Prostate gland (tissue), 2 donors: Measurements from ENCODE around the gene GALT. TPM values are rescaled to one million over a fixed set of nuclear protein-coding genes. Genes with fewer than 3 reads are reported as not detected.

Experiments used
- DNase-seq: peaks from one replicate; pipeline ENCODE4 v3.0.0-alpha.2; 2019; ENCODE audit warnings: low spot score
- H3K27ac ChIP-seq, 2 donors: fragments of 200-600 bp; sonication (generic); 2 replicates each; pipeline ENCODE4 v1.5.1; 2017 to 2019
- H3K27me3 ChIP-seq: fragments of 200-600 bp; sonication (generic); replicated peaks from 2 replicates; pipeline ENCODE4 v1.5.1; 2019; ENCODE audit not compliant: insufficient read depth
- H3K36me3 ChIP-seq, 2 donors: fragments of 200-600 bp; sonication (generic); 1 replicate in 1 of 2; 2 replicates in 1 of 2; pipeline versions ENCODE4 v1.5.1 to v1.8.1; 2017 to 2019
- H3K4me1 ChIP-seq: fragments of 200-600 bp; sonication (generic); replicated peaks from 2 replicates; pipeline ENCODE4 v1.5.1; 2019
- H3K4me3 ChIP-seq, 2 donors: fragments of 200-600 bp; sonication (generic); 2 replicates each; pipeline ENCODE4 v1.5.1; 2017 to 2019
- H3K9me3 ChIP-seq: fragments of 200-600 bp; sonication (generic); 2 replicates; pipeline ENCODE4 v1.5.1; 2017
- POLR2A ChIP-seq: fragments of 450-650 bp; IDR thresholded peaks from one replicate; pipeline ENCODE4 v1.6.1; 2016; ENCODE audit warnings: antibody characterized with exemption, mild to moderate bottlenecking
- POLR2AphosphoS5 ChIP-seq: sonication (generic); formaldehyde crosslinking; IDR thresholded peaks from one replicate; pipeline ENCODE4 v1.6.1; 2017; ENCODE audit warnings: antibody characterized with exemption
- WGBS: methylation state at CpG from one replicate; pipeline ENCODE4 v1.1.5; 2018; 5-methylcytosine and 5-hydroxymethylcytosine counted together
- intact Hi-C: fragments of 100-400 bp; cut with DNase I; formaldehyde crosslinking; loops from one replicate; pipeline ENCODE4 v1.14.2; 2022
- total RNA-seq, 2 donors: library from RNA; depleted of rRNA; stranded (reverse); fragments of >200 nt; gene quantifications; one replicate each; pipeline ENCODE4 v1.1.0, GENCODE V29; 2016
- TF ChIP-seq, protein P1 (sequence below), 4 experiments: fragments of 200-600 bp in 2 of 4; fragments of 450-650 bp in 2 of 4; sonication (generic) in 2 of 4; IDR thresholded peaks; 1 replicate in 3 of 4; 2 replicates in 1 of 4; pipeline ENCODE4 v1.5.1; 2016 to 2019; ENCODE audit warnings: antibody characterized with exemption in 4 of 4, mild to moderate bottlenecking in 2 of 4, moderate library complexity in 2 of 4

Gene GALT
- total RNA-seq, 2 donors from 2014 or later: 55.2 to 55.9 TPM

DNA sequence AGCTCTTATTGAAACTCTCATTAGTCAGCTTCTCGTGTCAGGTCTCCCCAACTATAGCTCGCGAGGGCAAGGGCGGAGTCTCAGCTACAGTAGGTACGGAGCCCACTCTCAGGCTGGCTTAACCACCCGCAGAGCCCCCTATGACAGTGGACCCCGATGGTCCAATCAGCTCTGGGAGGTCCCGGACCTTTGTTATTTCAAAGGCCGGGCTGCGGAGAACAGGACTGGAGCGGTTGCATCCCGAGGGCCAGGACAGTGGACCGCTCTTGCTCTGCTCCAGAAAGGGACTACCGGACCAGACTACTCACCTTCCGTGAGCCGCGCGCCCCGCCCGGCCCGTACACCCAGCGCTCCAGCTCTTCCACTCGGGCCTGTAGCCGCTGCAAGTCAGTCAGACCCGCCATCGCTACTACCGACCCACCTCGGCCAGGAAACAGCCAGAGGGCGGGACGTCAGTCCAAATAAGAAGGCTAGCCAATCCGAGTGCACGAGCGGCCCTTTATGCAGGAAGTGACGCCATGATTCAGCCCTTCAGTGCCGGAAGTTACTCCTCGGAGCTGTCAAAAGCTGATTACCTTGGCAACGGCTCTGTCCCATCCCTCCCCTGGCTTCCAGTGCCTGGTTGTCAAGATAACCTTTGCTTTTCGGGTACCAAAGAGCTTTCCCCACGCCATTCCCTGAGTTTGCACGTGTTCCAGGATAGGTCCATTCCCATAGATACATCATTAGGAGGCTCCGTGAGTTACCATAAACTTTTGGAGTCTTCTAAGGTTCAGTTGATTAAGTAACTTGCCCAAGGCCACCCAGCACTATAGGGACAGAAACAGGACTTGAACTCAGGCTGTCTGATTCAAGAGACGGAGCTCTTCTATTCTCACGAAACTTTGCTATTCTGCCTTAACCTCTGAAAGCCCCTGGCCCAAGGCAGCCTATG is 26.1 kb upstream of the GALT start, which contains the start of gene DCTN3:
Gene DCTN3 (minus strand): TSS at position 435 of the 934 bp plus-strand sequence. CDS start 31 bp downstream, at position 404.
- H3K36me3 ChIP-seq: peaks cover 12 to 14% of the 10 kb centered on the region in 2 donors
- intact Hi-C loops: loop anchor here (5.0 kb wide), 1 partner anchor 82 kb away; no protein-coding TSS in a partner anchor
- peak within 1 kb of the TSS; percentile 28 to 31 for H3K27ac ChIP-seq
- peaks cover 14% of the 10 kb centered on the region for H3K27me3 ChIP-seq
- peak within 1 kb of the TSS; percentile 60 to 65 for H3K4me3 ChIP-seq
- WGBS: 6% methylated on average over 31 of the region's 43 CpGs
- TF ChIP-seq, protein P1, sequence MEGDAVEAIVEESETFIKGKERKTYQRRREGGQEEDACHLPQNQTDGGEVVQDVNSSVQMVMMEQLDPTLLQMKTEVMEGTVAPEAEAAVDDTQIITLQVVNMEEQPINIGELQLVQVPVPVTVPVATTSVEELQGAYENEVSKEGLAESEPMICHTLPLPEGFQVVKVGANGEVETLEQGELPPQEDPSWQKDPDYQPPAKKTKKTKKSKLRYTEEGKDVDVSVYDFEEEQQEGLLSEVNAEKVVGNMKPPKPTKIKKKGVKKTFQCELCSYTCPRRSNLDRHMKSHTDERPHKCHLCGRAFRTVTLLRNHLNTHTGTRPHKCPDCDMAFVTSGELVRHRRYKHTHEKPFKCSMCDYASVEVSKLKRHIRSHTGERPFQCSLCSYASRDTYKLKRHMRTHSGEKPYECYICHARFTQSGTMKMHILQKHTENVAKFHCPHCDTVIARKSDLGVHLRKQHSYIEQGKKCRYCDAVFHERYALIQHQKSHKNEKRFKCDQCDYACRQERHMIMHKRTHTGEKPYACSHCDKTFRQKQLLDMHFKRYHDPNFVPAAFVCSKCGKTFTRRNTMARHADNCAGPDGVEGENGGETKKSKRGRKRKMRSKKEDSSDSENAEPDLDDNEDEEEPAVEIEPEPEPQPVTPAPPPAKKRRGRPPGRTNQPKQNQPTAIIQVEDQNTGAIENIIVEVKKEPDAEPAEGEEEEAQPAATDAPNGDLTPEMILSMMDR (IDR thresholded peaks at IDR 0.05): peak in 1 of 4 experiments; percentile 8
- TF ChIP-seq POLR2AphosphoS5 (peak; percentile 90), POLR2A (no peak)
- no peaks in the 10 kb centered on the region for H3K9me3 ChIP-seq
- H3K4me1 ChIP-seq: peaks cover 7% of the 10 kb centered on the region
- DNase-seq: peak; percentile 92

- intact Hi-C loops: loop anchor here (5.0 kb wide), 1 partner anchor 79 kb away; no protein-coding TSS in a partner anchor
- no peaks in the 10 kb centered on the region for H3K36me3 ChIP-seq
- H3K9me3 ChIP-seq: no peaks in the 10 kb centered on the region
- DNase-seq: no peak
- H3K27ac ChIP-seq: no peak overlapping the region
- peaks cover 14% of the 10 kb centered on the region for H3K27me3 ChIP-seq
- WGBS: 13% methylated on average over 55 of the region's 63 CpGs
- TF ChIP-seq, protein P1 (IDR thresholded peaks at IDR 0.05): no peak
- TF ChIP-seq POLR2AphosphoS5: no peak
- no peak for TF ChIP-seq POLR2A
- peaks cover 7% of the 10 kb centered on the region for H3K4me1 ChIP-seq
- H3K4me3 ChIP-seq: no peak overlapping the region
These were observed 22.9 kb upstream of the GALT start for GRCh38 chr9:34623374-34624235.

- TF ChIP-seq POLR2A (no peak), POLR2AphosphoS5 (no peak)
- TF ChIP-seq, protein P1 (IDR thresholded peaks at IDR 0.05): no peak
- DNase-seq: no peak
- Histone ChIP-seq H3K27me3 (peaks cover 14% of the 10 kb centered on the region), H3K36me3 (no peaks in the 10 kb centered on the region), H3K27ac (no peak overlapping the region), H3K4me1 (peaks cover 2% of the 10 kb centered on the region), H3K4me3 (no peak overlapping the region), H3K9me3 (no peaks in the 10 kb centered on the region)
- WGBS: 23% methylated on average over 39 of the region's 39 CpGs
- intact Hi-C loops: loop anchor here (5.0 kb wide), 1 partner anchor 78 kb away; no protein-coding TSS in a partner anchor
These were observed 21.8 kb upstream of the GALT start for GRCh38 chr9:34624475-34625185.

DNA sequence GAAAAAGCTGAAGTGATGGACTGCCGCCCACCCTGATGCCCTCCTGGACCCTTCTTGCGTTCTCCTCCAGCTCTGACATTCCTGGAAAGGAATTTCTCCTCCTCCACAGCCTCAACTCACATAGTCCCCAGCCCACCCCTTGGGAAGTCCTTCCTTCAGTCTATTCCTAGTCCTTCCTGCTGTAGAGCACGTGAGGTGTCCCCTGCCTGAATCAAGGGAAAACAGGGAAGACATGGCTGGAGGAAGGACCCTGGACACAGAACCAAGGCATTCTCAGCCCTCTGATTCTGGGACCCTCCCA is 21.3 kb upstream of the GALT start:
- Histone ChIP-seq H3K27me3 (peaks cover 14% of the 10 kb centered on the region), H3K4me1 (no peaks in the 10 kb centered on the region)

More for the DNA sequence above, 21.3 kb upstream of the GALT start:
- Histone ChIP-seq H3K27ac (no peak overlapping the region), H3K9me3 (no peaks in the 10 kb centered on the region), H3K36me3 (no peaks in the 10 kb centered on the region), H3K4me3 (no peak overlapping the region)
- no peak for DNase-seq
- TF ChIP-seq, protein P1 (IDR thresholded peaks at IDR 0.05): no peak
- TF ChIP-seq POLR2A: no peak
- no peak for TF ChIP-seq POLR2AphosphoS5
- WGBS: 82% methylated on average over 3 of the region's 3 CpGs
- intact Hi-C loops: no loop called here
